CMK (cell line): ENCODE measurements around the gene PARS2.
A peak's percentile ranks its signal among the peaks of the same experiment; 100 is the strongest.

Experiments used
- DNase-seq: peaks from one replicate; pipeline ENCODE4 v3.0.0-alpha.2; 2010; ENCODE audit warnings: low read depth

Gene PARS2

DNA sequence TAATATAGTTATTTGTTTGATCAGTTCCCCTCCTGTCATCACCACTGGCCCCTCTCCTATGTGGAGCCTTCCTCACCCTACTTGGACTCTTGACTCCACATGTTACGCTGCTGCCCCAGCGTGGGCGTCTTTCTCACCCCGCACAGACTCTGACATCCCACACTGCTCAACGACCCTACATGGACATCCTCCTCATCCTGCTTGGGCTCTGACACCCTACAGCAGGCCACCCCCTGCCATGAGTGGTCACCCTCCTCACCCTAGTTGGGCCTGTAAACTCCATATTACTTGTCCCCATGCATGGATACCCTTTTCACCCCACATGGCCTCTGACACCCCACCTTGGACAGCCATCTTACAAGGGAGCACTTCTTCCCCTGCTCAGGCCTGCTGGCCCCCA, 27.6 kb downstream of the PARS2 start:
- no peak for DNase-seq

DNA sequence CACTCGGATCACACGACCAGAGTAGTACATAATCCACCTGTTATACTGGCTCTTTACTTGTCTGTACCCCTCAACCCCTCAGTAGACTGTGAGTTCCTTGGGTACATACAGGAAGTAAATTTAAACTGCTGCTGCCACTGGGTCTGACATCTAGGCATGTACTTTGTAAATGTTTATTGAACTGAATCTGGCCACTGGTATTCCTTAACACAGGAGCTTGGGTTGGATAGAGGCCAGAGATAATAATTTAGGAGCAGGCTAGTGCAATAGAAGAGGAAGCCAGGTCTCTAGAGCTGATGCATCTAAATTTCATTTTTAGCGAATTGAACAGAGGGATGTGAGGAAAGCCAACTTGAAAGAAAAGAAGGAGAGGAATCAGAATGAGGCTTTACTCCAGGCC, 36.3 kb downstream of the PARS2 start:
- no peak for DNase-seq

DNA sequence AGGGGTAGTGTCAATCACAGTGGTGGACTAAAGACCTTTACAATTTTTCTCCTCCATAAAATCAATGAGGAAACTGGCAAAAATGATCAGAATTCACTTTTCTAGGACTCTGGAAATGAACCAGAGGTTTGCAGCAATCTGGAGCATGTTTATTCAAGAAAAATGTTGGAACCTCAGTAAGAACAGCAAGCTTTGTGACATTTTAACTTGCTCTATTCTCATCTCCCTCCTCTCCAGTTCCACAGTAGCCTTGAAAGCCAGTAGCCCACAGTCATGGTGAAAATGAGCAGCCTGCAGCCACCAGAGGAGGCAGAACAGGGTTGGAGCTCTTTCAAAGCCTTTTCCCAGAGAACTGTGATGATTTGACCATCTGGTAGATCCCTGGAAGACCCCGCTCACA, 39.6 kb downstream of the PARS2 start:
- no peak for DNase-seq

DNA sequence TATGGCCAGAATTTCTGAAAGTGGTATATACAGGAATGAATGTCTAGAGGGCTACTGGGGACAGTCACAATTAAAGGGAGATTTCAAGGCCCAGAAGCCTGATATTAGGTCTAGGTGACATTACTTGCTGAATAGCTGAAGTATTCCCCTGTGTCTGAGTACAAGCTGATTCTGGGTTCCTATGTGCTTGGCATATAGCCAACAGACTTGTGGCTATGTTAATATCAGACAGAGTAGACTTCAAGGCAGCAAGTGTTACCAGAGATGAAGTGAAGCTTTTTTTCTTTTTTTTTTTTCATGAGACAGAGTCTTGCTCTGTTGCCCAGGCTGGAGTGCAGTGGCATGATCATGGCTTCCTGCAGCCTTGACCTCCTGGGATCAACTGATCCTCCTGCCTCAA, 40.3 kb downstream of the PARS2 start:
- no peak for DNase-seq

DNA sequence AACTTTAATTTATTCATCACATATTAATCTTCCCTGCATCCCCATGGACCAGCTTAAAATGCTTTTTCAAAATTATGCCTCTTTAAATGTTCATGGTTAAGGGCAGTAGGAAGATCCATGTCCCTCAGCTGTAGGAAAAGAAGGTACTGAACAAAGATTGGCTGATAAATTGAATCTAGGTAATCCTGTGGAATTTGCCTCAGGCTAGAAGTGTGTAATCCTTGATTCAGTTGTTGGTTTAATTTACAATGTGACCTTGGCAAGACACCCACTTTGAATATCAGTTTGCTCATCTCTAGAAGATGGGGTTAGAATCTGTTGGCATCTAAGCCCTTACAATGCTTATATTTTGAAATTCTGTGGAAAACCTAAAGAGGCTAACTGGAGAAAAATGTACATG, 42.6 kb downstream of the PARS2 start:
- no peak for DNase-seq

DNA sequence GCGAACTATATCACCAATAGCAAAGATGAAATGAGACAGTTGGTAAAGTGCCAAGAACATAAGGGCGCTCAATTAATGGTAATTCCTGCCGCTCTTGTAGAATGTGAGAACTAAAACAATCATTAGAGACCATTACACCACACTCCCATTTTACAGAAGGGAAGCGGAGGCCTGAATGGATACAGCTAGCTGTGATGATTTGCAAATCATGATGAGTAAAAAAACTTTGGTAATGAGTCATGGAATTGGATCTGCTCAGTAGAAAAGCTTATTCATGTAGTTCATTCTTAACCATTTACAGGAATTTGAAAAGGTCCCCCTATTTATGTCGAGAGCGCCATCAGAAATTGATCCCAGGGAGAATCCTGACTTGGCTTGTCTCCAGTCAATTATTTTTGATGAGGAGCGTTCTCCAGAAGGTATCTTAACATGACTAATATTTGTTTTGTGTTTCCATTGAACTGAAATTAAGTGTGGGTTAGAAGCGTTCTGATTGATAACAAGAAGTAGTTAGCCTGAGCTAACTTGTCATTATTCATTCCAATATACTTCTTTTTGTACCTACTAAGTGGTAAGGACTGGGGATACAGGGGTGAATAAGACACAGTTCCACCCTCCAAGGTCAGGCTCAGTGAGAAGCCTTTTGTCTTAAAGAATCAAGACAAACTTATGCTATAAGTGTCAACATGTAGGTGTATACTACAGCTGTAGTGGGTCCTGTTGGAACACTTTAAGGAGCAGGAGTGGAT, 47.9 kb downstream of the PARS2 start:
- DNase-seq, result no peak

DNA sequence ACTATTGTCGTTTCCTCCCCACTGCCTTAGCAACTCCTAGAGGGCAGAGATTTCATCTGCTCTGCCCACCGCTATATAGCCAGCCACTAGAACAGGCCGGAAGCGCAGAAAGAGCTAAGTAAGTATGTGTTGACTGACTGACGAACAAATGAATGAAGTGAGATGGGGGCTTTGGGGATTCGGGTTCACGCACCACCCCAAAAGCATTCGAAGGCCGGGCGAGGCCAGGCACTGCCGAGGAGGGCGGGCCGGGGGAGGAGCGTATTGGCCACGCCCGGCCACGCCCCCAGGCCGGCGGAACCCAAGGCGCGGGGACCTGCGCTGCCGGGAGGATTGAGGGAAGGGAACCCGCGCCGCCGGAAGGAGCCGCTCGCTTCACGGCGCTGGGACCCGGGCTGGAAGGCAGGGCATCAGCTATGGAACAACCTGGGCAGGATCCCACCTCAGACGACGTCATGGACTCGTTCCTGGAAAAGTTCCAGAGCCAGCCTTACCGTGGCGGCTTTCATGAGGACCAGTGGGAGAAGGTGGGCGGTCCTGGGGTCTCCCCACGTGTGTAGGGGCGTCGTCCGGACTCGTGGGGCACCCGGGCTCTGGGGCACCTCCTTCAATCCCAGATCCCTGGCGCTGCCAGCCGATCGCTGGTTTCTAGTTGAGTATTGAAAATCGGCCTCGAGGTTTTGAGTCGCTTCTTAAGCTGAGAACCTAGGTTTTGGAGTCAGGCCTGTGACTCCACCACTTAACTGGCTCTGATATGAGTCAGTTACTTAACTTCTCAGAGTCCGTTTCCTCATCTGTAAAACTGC, 48.6 kb downstream of the PARS2 start, which contains the start of gene TTC4:
TTC4 (plus strand) TSS at position 369 of the 806 bp plus-strand sequence; CDS start at position 417, 48 bp downstream.
- peak; percentile 77 for DNase-seq

DNA sequence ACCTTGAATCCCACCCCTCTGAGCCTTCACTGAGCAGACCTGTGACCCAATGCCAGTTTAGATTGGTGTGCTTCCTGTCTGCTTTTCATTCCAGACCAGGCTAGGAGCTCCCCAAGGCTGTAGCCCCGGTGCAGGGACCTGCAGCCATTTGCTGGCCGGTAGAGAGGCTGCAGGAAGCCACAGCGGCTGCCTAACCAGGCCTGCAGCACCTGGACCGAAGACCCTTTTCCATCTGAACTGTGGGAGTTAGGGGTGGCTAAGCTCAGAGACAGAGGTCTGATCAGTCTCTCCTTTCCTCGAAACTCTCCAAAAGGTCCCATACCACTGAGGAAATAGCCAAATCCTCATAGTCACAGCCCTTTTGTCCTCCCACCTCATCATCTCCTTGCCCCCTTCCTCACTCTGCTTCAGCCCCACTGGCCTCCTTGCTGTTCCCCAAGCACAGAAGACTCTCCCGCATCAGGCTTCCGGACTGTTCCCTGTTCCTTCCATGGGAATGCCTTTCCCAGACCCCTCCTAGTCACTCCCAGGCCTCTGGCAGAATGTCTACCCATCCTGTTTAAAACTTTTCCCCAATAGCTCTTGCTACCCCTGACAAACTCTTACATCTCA, 49.3 kb downstream of the PARS2 start:
- DNase-seq, result no peak

DNA sequence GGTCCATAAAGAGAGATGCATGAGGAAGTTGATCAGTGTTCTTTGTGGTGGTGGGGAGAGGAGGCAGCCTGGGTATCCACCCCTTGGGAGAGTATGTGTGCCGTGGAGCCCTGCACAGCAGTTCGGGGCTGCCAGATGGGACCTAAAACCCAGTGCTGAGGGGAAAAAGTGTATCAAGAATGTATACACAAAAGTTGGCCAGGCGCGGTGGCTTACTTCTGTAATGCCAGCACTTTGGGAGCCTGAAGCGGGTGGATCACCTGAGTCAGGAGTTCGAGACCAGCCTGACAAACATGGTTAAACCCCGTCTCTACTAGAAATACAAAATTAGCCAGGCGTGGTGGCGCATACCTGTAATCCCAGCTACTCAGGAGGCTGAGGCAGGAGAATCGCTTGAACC, 52.8 kb downstream of the PARS2 start:
- no peak for DNase-seq

DNA sequence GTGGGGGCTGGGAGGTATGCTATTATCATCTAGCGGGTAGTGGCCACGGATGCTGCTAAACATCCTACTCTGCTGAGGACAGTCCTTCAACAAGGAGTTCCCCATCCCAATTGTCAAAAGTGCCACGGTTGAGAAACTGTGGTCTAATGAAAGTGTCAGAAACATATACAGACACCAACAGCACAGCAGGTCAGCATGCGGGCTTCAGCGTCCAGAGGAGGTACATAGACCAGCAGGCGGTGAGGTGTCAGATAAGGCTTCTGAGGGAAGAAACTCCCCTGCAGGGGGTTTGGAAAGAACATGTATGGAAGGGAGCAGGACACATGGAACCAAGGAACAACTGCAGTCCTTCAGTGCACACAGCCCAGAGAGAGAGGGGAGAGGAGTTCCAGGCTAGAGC, 53.5 kb downstream of the PARS2 start:
- no peak for DNase-seq

DNA sequence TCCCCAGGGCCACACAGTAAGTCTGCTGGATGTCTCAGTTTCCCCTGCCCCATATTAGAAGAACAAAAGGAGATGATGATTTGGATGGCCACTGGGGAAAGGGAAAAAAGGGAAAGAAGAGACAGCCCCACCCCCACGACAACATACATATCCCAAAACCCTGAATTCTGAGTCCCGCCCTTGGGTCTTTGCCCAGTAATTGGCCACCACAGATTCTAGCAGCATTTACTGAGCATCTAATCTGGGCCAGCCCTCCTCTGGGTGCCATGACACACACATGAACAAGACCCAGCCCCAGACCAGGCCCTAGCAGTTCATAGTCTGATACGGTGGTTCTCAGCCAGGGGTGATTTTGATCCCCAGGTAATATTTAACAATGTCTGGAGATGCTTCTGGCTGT, 53.9 kb downstream of the PARS2 start:
- DNase-seq, result no peak

DNA sequence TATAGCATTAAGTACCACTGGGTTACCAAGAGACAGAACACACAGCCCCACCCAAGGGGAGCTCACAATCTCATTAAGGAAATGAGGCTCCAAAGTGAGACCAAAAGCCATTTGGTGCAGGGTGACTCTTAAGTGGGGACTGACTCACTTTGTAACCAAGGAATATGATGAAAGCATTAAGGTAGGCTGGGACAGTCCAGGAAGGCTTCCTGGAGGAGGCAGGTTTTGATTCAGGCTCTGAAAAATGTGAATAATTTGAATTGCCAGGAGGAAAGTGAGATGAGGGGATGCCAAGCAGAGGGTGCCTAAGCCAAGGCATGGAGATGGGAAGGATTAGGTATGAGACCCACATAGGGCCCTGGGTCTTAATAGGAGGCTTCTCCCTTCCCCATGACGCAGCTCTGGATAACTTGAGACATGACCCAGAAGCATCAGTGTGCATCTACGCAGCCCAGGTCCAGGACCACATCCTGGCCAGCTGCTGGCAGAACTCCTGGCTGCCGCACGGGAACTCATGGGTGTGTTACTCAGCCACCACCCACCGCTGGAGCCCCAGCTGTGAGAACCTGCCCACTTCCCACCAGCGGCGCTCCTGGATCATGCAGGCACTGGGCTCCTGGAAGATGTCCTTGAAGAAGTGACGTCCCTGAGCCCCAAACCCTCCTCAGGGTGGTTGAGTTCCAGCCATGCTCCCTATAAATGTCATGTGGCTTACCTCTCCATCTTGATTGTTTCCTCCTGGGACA, 54.6 kb downstream of the PARS2 start:
- no peak for DNase-seq

DNA sequence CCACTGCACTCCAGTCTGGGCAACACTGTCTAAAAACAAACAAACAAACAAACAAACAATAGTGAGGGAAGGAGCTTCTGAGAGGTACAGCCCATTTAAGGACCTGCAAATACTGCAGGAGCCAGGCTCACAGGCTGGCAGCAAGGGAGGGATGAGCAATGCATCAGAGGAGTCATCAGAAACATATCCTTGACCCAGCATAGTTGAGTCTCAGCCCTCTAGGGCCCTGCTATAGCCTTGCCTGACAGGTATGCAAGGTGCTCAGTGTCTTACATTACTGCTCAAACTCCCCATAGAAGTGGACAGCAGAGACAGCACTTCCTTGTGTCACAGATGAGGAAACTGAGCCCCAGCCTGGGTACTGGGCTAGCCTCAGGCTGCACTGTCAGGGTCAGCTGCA, 55.9 kb downstream of the PARS2 start:
- no peak for DNase-seq
